Fibroblast of lung (primary cell): ENCODE data around the gene CKAP2. TPM values are rescaled to one million over a fixed set of nuclear protein-coding genes. Genes with fewer than 3 reads are reported as not detected.
A peak's percentile ranks its signal among the peaks of the same experiment; 100 is the strongest.

Source experiments
- DNase-seq, 2 donors: peaks; one replicate each; pipeline versions ENCODE4 v3.0.0 to v3.0.0-alpha.2; 2010; ENCODE audit warnings: low read depth in 2 of 2
- H2AFZ ChIP-seq: 2 replicates; pipeline ENCODE4 v1.5.1; 2012; ENCODE audit warnings: low read length, control low read depth, inconsistent platforms
- H3K27ac ChIP-seq: 2 replicates; pipeline ENCODE4 v1.5.1; 2011; ENCODE audit warnings: low read length, control low read depth; ENCODE audit not compliant: insufficient read depth
- H3K27me3 ChIP-seq: 2 replicates; pipeline ENCODE4 v1.5.1; 2011; ENCODE audit warnings: mild to moderate bottlenecking, low read length; ENCODE audit not compliant: control insufficient read depth, insufficient read depth
- H3K36me3 ChIP-seq: 2 replicates; pipeline ENCODE4 v1.5.1; 2011; ENCODE audit warnings: low read length; ENCODE audit not compliant: control insufficient read depth, insufficient read depth
- H3K4me1 ChIP-seq: 2 replicates; pipeline ENCODE4 v1.5.1; 2011; ENCODE audit warnings: low read length; ENCODE audit not compliant: control insufficient read depth, insufficient read depth; ENCODE audit errors: extremely low read depth
- H3K4me2 ChIP-seq: 2 replicates; pipeline ENCODE4 v1.5.1; 2011; ENCODE audit warnings: low read length, control low read depth; ENCODE audit not compliant: insufficient read depth; ENCODE audit errors: extremely low read depth
- H3K4me3 ChIP-seq, 4 experiments: fragments of 200-600 bp in 1 of 4; sonication (generic) in 1 of 4; replicated peaks in 1 of 4; 2 replicates each; pipeline ENCODE4 v1.5.1; 2011 to 2016; ENCODE audit warnings: low read length in 4 of 4, low read depth in 3 of 4, mild to moderate bottlenecking in 3 of 4, control low read depth in 2 of 4, inconsistent platforms in 1 of 4, mixed read lengths in 1 of 4; ENCODE audit not compliant: insufficient read depth in 1 of 4; ENCODE audit errors: control extremely low read depth in 1 of 4
- H3K79me2 ChIP-seq: 2 replicates; pipeline ENCODE4 v1.5.1; 2012; ENCODE audit warnings: mild to moderate bottlenecking, low read length, inconsistent platforms; ENCODE audit not compliant: control insufficient read depth, insufficient read depth
- H3K9ac ChIP-seq: 2 replicates; pipeline ENCODE4 v1.5.1; 2011; ENCODE audit warnings: mild to moderate bottlenecking, low read length, control low read depth; ENCODE audit not compliant: insufficient read depth
- H3K9me3 ChIP-seq: 2 replicates; pipeline ENCODE4 v1.5.1; 2012; ENCODE audit warnings: low read depth, low read length; ENCODE audit not compliant: control insufficient read depth, insufficient read depth
- H4K20me1 ChIP-seq: 2 replicates; pipeline ENCODE4 v1.5.1; 2011; ENCODE audit warnings: low read length; ENCODE audit not compliant: control insufficient read depth, insufficient read depth; ENCODE audit errors: extremely low read depth
- EZH2 ChIP-seq: IDR thresholded peaks from 2 replicates; pipeline ENCODE4 v1.5.1; 2012; ENCODE audit warnings: low read length, control low read depth, mild to moderate bottlenecking; ENCODE audit errors: missing control alignments
- polyA minus RNA-seq: library from RNA; depleted of rRNA, polyadenylated mRNA; stranded (reverse); fragments of >200 nt; gene quantifications from 2 replicates; pipeline ENCODE4 v1.2.3, GENCODE V29; 2011; ENCODE audit warnings: low replicate concordance
- polyA plus RNA-seq, 2 donors: library from polyadenylated mRNA; depleted of rRNA in 1 of 2; stranded (reverse) in 1 of 2; unstranded in 1 of 2; fragments of >200 nt; gene quantifications; 2 replicates each; pipeline ENCODE4 v1.2.1, GENCODE V29; 2011 to 2012; ENCODE audit warnings: missing spikeins in 1 of 2
- total RNA-seq: library from RNA; depleted of rRNA; stranded (reverse); fragments of >200 nt; gene quantifications from 2 replicates; pipeline ENCODE4 v1.2.1, GENCODE V29; 2014
- TF ChIP-seq, protein P1 (sequence below), 2 donors: IDR thresholded peaks in 1 of 2; conservative IDR thresholded peaks in 1 of 2; 1 replicate in 1 of 2; 2 replicates in 1 of 2; pipeline ENCODE4 v1.5.1; 2011 to 2012; ENCODE audit warnings: low read length in 2 of 2, control low read depth in 1 of 2, inconsistent platforms in 1 of 2, low read depth in 1 of 2, mild to moderate bottlenecking in 1 of 2

CKAP2 gene, protein sequence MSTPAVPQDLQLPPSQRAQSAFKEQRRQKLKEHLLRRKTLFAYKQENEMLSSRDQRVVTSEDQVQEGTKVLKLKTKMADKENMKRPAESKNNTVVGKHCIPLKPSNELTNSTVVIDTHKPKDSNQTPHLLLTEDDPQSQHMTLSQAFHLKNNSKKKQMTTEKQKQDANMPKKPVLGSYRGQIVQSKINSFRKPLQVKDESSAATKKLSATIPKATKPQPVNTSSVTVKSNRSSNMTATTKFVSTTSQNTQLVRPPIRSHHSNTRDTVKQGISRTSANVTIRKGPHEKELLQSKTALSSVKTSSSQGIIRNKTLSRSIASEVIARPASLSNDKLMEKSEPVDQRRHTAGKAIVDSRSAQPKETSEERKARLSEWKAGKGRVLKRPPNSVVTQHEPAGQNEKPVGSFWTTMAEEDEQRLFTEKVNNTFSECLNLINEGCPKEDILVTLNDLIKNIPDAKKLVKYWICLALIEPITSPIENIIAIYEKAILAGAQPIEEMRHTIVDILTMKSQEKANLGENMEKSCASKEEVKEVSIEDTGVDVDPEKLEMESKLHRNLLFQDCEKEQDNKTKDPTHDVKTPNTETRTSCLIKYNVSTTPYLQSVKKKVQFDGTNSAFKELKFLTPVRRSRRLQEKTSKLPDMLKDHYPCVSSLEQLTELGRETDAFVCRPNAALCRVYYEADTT
- total RNA-seq, result 9.5 and 24.8 TPM in 2 replicates
- polyA plus RNA-seq, result 10.5 and 28.2 TPM in 2 replicates
- 12.8 and 34.0 TPM in 2 replicates for polyA plus RNA-seq (2012)
- 2.3 and 2.4 TPM in 2 replicates for polyA minus RNA-seq

DNA sequence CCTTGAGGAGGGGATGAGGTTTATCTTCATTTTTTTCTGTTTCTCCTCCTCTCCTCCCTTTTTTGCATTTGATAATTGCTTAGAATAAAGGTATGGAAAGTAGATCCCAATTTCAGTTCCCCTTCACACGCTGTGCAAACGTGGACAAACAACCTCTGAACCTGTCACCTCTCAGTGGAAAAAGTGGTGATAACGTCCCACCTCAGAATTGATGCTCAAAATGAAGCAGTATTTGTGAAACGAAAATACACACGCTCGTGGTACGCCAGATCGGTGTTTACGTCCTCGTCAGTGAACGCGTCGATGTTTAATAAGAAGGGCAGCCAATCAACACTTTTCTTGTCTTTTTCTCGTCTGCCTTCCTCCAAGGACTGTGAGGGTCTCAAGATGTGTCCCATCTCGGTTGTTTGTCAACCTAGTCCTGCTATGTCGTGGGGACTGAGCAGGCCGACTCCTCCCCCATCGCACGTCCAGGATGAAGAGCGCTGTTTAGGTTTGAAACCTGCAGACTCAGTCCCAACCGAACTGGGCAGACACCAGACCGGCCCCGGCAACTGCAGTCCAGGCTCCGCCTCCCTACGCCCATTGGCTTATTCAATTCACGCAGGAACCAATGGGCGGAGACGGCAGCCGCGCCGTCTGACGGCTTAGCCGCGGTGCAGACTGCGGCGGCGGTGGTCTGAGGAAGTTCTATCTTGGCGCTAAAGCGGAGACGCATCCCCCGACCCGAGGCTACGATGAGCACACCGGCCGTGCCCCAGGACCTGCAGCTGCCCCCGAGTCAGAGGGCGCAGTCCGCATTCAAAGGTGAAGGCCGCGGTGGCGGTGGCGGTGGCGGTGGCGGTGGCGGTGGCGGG lies at the start of gene CKAP2:
Gene CKAP2, plus strand, starts transcription at position 659 of the 857 bp plus-strand sequence. Its CDS starts 79 bp downstream, at position 738.
- peak within 1 kb of the TSS; percentile 62 to 93 (median 81) for H3K4me3 ChIP-seq
- H3K79me2 ChIP-seq, result peaks cover 36% of the 10 kb centered on the region
- H3K36me3 ChIP-seq, result no peaks in the 10 kb centered on the region
- H3K9me3 ChIP-seq, result no peaks in the 10 kb centered on the region
- H3K4me1 ChIP-seq, result peaks cover 9% of the 10 kb centered on the region
- H4K20me1 ChIP-seq, result no peaks in the 10 kb centered on the region
- H3K27ac ChIP-seq, result peak within 1 kb of the TSS; percentile 77
- H3K27me3 ChIP-seq, result no peaks in the 10 kb centered on the region
- peak within 1 kb of the TSS; percentile 92 for H2AFZ ChIP-seq
- DNase-seq, result peak; percentile 92 to 93
- H3K9ac ChIP-seq, result peak within 1 kb of the TSS; percentile 79
- TF ChIP-seq, protein P1, sequence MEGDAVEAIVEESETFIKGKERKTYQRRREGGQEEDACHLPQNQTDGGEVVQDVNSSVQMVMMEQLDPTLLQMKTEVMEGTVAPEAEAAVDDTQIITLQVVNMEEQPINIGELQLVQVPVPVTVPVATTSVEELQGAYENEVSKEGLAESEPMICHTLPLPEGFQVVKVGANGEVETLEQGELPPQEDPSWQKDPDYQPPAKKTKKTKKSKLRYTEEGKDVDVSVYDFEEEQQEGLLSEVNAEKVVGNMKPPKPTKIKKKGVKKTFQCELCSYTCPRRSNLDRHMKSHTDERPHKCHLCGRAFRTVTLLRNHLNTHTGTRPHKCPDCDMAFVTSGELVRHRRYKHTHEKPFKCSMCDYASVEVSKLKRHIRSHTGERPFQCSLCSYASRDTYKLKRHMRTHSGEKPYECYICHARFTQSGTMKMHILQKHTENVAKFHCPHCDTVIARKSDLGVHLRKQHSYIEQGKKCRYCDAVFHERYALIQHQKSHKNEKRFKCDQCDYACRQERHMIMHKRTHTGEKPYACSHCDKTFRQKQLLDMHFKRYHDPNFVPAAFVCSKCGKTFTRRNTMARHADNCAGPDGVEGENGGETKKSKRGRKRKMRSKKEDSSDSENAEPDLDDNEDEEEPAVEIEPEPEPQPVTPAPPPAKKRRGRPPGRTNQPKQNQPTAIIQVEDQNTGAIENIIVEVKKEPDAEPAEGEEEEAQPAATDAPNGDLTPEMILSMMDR (conservative IDR thresholded peaks at IDR 0.05 in 1 of 2, IDR thresholded peaks at IDR 0.05 in 1 of 2; ENCODE audit: low read depth in 1 of 2, low read length in 2 of 2), result no peak
- TF ChIP-seq EZH2, result no peak
- peak within 1 kb of the TSS; percentile 88 for H3K4me2 ChIP-seq

DNA sequence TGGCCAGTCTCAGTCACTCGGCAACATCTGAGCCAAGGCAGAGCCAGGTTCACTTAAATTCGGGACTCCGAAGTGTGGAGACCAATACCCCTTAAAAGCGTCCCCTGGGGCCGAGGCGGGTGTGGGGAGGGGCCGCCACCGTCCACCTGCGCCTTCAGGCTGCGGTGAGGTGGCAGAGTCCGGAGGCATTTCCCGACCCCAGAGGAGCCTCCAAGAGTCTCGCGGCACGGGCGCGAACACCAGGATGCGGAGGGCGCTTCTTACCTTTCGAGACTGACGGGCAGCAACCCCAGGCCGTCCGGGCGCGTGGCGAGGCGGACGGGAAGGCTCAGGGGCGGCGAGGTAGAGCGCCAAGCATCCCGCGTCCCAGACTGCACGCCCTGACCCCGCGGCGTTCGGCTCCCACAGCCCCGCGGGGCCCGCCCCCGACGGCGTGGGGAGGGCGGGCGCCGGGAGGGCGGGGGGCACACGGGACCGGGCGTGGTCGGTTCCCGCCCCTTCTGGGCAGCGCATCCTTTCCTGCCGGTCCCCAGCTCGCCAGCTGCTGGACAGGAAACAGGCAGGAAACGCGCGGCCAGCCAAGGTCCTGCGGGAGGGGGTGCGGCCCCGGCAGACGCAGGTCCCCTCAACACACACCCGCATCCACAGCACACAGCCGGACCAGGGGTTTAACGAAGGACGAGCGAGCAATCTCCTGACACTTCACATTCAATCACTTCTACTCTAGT lies 49.3 kb upstream of the CKAP2 start, which contains the start of gene THSD1:
Gene THSD1, minus strand, starts transcription at position 406 of the 728 bp plus-strand sequence. CDS start 3,572 bp downstream, outside the sequence.
- no peaks in the 10 kb centered on the region for H3K79me2 ChIP-seq
- H3K27me3 ChIP-seq, result no peaks in the 10 kb centered on the region
- H3K27ac ChIP-seq, result peak within 1 kb of the TSS; percentile 58
- H3K4me1 ChIP-seq, result peaks cover 1% of the 10 kb centered on the region
- H3K9ac ChIP-seq, result peak within 1 kb of the TSS; percentile 74
- peak within 1 kb of the TSS; percentile 75 for H2AFZ ChIP-seq
- peak within 1 kb of the TSS; percentile 98 for H3K4me2 ChIP-seq
- DNase-seq, result peak; percentile 49 to 62
- no peak for TF ChIP-seq EZH2
- TF ChIP-seq, protein P1 (conservative IDR thresholded peaks at IDR 0.05 in 1 of 2, IDR thresholded peaks at IDR 0.05 in 1 of 2; ENCODE audit: low read depth in 1 of 2, low read length in 2 of 2), result no peak
- H3K36me3 ChIP-seq, result no peaks in the 10 kb centered on the region
- H4K20me1 ChIP-seq, result no peaks in the 10 kb centered on the region
- peak within 1 kb of the TSS; percentile 75 to 96 (median 80) for H3K4me3 ChIP-seq
- no peaks in the 10 kb centered on the region for H3K9me3 ChIP-seq
